HepG2 (cell line): ENCODE measurements around the gene C12orf43. TPM values are rescaled to one million over a fixed set of nuclear protein-coding genes. Genes with fewer than 3 reads are reported as not detected.

Experiments used
- DMTF1 ChIP-seq: sonication (generic); formaldehyde crosslinking; IDR thresholded peaks from 2 replicates; pipeline ENCODE4 v1.4.0; 2020; ENCODE audit warnings: mild to moderate bottlenecking, missing genetic modification reagents
- HNF1A ChIP-seq, 2 experiments: sonication (generic) in 1 of 2; formaldehyde crosslinking in 1 of 2; IDR thresholded peaks; 2 replicates each; pipeline versions ENCODE4 v1.4.0 to v1.6.1; 2016 to 2020; ENCODE audit warnings: borderline replicate concordance in 1 of 2, low read depth in 1 of 2, mild to moderate bottlenecking in 1 of 2, missing genetic modification reagents in 1 of 2
- KAT7 ChIP-seq: IDR thresholded peaks from 2 replicates; pipeline ENCODE4 v1.6.1; 2018; ENCODE audit warnings: borderline replicate concordance, missing compliant biosample characterization
- RARA ChIP-seq: IDR thresholded peaks from 2 replicates; pipeline ENCODE4 v1.6.1; 2016; ENCODE audit warnings: missing genetic modification reagents, missing compliant biosample characterization
- ZBTB2 ChIP-seq: sonication (generic); formaldehyde crosslinking; IDR thresholded peaks from 2 replicates; pipeline ENCODE4 v1.8.0; 2022; ENCODE audit warnings: low read depth, missing genetic modification reagents
- ZNF441 ChIP-seq: sonication (generic); formaldehyde crosslinking; IDR thresholded peaks from 2 replicates; pipeline ENCODE4 v1.7.0; 2021; ENCODE audit warnings: missing genetic modification reagents, borderline replicate concordance
- ZNF543 ChIP-seq: sonication (generic); formaldehyde crosslinking; IDR thresholded peaks from 2 replicates; pipeline ENCODE4 v1.4.0; 2020; ENCODE audit warnings: mild to moderate bottlenecking, missing genetic modification reagents
- ZSCAN9 ChIP-seq: IDR thresholded peaks from 2 replicates; pipeline ENCODE4 v1.6.1; 2016; ENCODE audit warnings: borderline replicate concordance
- polyA plus RNA-seq, 8 experiments: library from polyadenylated mRNA; depleted of rRNA in 3 of 8; stranded (reverse) in 7 of 8; unstranded in 1 of 8; fragments of >200 nt; fragmentation: Illumina TruSeq in 4 of 8; extraction: Trizol in 4 of 8; gene quantifications; 2 replicates each; pipeline versions ENCODE4 v1.2.1 to v1.2.3, GENCODE V29; 2011 to 2016; ENCODE audit warnings: low read depth in 4 of 8, missing spikeins in 1 of 8, mixed read lengths in 1 of 8; ENCODE audit not compliant: insufficient read depth in 1 of 8
- total RNA-seq, 5 experiments: library from RNA; depleted of rRNA; stranded (reverse); fragments of >200 nt; fragmentation: Illumina TruSeq; extraction: Trizol; gene quantifications; 2 replicates each; pipeline ENCODE4 v1.2.3, GENCODE V29; 2016; ENCODE audit warnings: low read depth in 1 of 5
- TF ChIP-seq, protein P1 (sequence below): IDR thresholded peaks from 2 replicates; pipeline ENCODE4 v1.4.0; 2020; ENCODE audit warnings: mild to moderate bottlenecking, missing genetic modification reagents
- TF ChIP-seq, protein P2 (sequence below): sonication (generic); formaldehyde crosslinking; IDR thresholded peaks from 2 replicates; pipeline ENCODE4 v1.5.1; 2020; ENCODE audit warnings: missing genetic modification reagents, mild to moderate bottlenecking, borderline replicate concordance
- TF ChIP-seq, protein P3 (sequence below): sonication (generic); formaldehyde crosslinking; IDR thresholded peaks from 2 replicates; pipeline ENCODE4 v1.4.0; 2020; ENCODE audit warnings: missing genetic modification reagents

C12orf43 gene
- total and polyA plus RNA-seq, 2 of the 13 experiments (the other 11 are each of a cell fraction or from before 2014, with no cell fraction given): 7.9 to 11.1 TPM

- TF ChIP-seq, protein P1, sequence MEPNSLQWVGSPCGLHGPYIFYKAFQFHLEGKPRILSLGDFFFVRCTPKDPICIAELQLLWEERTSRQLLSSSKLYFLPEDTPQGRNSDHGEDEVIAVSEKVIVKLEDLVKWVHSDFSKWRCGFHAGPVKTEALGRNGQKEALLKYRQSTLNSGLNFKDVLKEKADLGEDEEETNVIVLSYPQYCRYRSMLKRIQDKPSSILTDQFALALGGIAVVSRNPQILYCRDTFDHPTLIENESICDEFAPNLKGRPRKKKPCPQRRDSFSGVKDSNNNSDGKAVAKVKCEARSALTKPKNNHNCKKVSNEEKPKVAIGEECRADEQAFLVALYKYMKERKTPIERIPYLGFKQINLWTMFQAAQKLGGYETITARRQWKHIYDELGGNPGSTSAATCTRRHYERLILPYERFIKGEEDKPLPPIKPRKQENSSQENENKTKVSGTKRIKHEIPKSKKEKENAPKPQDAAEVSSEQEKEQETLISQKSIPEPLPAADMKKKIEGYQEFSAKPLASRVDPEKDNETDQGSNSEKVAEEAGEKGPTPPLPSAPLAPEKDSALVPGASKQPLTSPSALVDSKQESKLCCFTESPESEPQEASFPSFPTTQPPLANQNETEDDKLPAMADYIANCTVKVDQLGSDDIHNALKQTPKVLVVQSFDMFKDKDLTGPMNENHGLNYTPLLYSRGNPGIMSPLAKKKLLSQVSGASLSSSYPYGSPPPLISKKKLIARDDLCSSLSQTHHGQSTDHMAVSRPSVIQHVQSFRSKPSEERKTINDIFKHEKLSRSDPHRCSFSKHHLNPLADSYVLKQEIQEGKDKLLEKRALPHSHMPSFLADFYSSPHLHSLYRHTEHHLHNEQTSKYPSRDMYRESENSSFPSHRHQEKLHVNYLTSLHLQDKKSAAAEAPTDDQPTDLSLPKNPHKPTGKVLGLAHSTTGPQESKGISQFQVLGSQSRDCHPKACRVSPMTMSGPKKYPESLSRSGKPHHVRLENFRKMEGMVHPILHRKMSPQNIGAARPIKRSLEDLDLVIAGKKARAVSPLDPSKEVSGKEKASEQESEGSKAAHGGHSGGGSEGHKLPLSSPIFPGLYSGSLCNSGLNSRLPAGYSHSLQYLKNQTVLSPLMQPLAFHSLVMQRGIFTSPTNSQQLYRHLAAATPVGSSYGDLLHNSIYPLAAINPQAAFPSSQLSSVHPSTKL: peak; percentile 83
- TF ChIP-seq, protein P2, sequence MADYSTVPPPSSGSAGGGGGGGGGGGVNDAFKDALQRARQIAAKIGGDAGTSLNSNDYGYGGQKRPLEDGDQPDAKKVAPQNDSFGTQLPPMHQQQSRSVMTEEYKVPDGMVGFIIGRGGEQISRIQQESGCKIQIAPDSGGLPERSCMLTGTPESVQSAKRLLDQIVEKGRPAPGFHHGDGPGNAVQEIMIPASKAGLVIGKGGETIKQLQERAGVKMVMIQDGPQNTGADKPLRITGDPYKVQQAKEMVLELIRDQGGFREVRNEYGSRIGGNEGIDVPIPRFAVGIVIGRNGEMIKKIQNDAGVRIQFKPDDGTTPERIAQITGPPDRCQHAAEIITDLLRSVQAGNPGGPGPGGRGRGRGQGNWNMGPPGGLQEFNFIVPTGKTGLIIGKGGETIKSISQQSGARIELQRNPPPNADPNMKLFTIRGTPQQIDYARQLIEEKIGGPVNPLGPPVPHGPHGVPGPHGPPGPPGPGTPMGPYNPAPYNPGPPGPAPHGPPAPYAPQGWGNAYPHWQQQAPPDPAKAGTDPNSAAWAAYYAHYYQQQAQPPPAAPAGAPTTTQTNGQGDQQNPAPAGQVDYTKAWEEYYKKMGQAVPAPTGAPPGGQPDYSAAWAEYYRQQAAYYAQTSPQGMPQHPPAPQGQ (CRISPR knock-in tag): no peak
- TF ChIP-seq ZNF543 (CRISPR knock-in tag) (no peak), ZSCAN9 (CRISPR knock-in tag) (0 out of 2 replicates have a peak, but pooled peaks have one; percentile 31), ZNF441 (no peak), DMTF1 (CRISPR knock-in tag) (no peak), HNF1A (IDR thresholded peaks at IDR 0.05; ENCODE audit: low read depth) (peak; percentile 24; the same call in 1 of the 2 replicates), HNF1A (CRISPR knock-in tag; IDR thresholded peaks at IDR 0.05; ENCODE audit: borderline replicate concordance) (no peak), RARA (CRISPR knock-in tag) (peak; percentile 39), ZBTB2 (CRISPR knock-in tag) (no peak), KAT7 (CRISPR knock-in tag) (0 out of 2 replicates have a peak, but pooled peaks have one; percentile 50)
- TF ChIP-seq, protein P3, sequence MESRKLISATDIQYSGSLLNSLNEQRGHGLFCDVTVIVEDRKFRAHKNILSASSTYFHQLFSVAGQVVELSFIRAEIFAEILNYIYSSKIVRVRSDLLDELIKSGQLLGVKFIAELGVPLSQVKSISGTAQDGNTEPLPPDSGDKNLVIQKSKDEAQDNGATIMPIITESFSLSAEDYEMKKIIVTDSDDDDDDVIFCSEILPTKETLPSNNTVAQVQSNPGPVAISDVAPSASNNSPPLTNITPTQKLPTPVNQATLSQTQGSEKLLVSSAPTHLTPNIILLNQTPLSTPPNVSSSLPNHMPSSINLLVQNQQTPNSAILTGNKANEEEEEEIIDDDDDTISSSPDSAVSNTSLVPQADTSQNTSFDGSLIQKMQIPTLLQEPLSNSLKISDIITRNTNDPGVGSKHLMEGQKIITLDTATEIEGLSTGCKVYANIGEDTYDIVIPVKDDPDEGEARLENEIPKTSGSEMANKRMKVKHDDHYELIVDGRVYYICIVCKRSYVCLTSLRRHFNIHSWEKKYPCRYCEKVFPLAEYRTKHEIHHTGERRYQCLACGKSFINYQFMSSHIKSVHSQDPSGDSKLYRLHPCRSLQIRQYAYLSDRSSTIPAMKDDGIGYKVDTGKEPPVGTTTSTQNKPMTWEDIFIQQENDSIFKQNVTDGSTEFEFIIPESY: no peak
Measured at GRCh38 chr12:120981407-120981941, 34.8 kb downstream of the C12orf43 start (continued).
